NCI-H460 (cell line): ENCODE measurements around the gene LIPC. TPM values are rescaled to one million over a fixed set of nuclear protein-coding genes. Genes with fewer than 3 reads are reported as not detected.

Experiments used
- DNase-seq: peaks from one replicate; pipeline ENCODE4 v3.0.0-alpha.2; 2016; ENCODE audit warnings: low read depth; ENCODE audit errors: extremely low read depth
- total RNA-seq: library from RNA; depleted of rRNA; stranded (reverse); fragments of >200 nt; shearing (Covaris generic); gene quantifications from 2 replicates; pipeline ENCODE4 v1.2.3, GENCODE V29; 2014

The LIPC gene
- total RNA-seq, 1 experiment from 2014 or later, result not detected

DNA sequence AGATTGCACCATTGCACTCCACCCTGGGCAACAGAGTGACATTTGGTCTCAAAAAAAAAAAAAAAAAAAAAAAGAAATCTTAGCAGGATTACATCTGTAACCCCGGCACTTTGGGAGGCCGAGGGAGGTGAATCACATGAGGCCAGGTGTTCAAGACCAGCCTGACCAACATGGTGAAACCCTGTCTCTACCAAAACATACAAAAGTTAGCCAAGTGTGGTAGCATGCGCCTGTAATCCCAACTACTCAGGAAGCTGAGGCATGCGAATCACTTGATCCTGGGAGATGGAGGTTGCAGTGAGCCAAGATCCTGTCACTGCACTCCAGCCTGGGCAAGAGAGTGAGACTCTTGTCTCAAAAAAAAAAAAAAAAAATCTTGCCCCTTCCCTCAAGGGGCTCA, 40.4 kb downstream of the LIPC start:
- DNase-seq, result no peak

DNA sequence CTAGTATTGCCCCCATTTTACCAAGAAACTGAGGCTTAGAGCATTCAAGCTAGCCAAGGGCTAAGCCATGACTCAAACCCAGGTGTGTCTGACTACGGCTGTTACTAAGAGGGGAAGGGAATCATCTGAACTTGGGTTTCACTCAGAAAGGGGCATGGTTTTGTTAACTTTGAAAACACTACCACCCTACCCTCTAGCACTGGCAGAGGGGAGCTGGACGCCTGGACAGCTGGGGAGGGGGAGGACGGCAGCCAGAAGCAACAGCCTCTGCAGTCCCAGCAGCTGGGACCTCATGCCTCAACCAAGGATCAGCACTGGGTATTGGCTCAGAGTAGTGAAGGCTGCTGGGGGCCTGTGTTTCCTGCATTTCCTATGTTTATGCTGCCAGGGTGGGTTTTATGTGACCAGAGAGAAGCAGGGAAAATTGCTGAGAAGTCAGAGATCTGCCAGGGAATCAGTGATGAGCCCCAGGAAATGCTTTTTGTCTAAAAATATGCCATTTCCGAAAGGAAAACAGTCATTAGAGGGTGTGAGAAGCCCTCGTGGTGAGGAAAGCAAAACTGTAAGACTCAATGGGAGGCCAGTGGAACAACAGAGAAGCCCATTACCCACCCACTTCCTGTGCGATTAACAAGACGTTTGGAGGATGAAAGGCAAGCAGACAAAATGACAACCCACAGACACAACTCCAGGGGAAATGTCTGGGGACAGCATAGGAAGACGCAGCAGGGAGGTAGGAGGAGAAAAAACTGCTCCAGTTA, 41.2 kb downstream of the LIPC start:
- no peak for DNase-seq

DNA sequence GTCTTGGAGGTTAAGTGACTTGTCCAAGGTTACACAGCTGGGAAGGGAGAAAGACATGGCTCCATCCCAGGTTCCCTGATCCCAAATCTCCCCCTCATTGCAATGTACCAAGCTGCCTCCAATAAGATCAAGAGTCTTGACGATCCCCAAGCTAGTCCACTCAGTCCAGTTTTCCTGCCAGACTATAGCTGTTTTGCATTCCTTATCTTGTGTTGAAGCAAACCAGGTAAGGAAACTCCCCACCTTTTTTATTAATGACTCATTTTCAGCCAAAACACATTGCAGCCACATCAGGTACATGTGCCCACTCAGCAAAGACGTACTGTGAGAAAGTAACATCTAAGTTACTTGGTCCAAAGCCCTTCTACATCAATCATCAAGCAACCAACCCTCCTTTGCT, 41.9 kb downstream of the LIPC start:
- DNase-seq, result no peak

DNA sequence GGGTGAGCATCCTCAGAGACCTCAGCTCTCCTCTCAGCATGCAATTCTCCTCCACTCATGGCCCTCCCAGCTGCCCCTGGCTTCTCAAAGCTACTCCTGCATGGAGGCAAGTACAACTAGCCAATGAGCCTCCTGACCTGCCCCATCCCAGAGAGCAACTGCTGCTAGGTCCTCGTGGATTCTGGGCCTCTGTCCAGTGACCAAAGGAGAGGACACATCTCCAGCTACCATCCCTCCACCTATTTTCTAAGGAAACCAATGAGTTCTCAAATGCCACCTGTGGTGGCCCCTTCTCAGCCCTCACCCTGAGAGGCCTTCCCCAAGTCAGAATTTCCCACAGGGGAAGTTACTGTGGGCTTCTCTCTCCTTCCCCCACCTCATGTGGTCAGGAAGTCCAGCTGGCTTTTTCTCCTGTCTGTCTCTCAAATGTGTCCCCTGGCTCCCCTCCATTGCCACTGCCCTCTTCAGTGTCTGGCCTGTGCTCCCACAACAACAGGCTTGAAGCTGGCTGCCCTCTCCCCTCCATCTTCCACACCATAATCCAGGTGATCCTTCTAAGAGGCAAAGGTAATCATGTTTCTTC, 43.0 kb downstream of the LIPC start:
- DNase-seq, result no peak

DNA sequence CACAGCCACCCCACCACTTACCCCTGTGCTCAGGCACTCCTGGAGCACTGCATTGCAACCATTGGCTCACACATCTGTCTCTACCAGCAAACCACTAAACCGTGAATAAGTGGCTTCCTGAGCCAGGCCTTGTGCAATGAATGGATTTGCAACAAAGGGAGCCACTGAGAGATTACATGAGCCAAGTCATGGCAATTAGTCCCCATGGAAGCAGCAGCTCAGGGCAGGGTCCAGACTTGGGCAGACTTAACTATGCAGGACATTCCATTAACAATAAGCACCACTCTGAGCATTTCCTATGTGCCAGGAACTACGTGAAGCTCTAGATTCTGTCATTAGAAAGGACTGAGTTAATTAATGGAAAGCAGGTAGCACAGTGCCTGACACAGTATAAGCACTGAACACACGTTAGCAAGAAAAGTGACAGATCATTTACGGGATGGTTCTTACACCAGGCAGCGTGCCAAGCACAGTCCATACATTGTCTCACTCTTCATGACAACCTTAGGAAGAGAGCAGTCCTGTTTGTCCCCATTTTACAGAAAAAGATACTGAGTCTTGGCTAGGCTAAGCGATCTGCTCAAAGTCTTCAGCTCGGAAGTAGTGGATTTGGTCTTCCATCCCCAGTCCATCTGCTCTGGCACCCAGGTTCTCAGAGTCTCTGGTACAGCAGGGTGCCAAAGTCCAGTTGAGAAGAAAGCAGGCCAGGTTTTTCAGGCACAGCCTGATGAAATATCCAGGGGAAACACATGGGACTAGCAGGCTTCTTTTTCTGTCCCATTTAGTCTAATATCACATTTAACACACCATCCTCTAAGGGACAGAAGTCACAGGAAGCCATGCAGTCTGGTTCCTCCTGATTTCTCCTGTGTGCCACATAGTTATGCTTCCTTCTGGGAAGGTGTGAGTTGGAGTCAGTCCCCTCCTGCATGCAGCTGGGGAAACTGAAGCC, 44.1 kb downstream of the LIPC start:
- DNase-seq, result no peak

DNA sequence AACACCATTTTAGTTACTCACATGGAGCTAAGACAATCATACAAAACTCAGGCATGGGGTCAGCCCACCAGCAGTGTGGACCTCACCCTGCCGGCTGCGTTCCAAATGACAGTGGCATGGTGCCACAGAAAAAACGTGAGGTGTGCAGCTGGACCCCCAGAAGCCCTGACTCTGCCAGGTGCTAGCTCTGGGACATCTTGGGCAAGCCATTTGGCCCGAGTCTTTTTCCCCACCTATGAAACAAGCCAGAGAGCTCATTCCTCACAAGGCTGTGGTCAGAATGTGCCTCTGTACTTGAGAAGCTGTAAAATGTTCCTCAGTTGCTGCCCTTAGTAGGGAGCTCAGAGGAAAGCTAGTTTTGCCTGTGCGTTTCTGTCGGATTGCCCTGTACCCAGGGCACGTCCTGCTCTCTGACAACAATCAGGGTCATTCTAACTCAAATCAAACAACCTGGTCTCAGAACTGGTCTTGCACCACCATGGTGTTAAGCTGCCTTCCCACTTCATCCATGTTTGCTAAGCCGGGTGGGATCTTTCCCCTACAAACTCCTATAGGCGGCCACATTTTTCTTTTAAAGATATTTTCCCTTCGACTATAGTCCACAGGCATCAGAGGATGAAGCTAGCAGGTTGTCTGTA, 44.9 kb downstream of the LIPC start:
- DNase-seq, result no peak

DNA sequence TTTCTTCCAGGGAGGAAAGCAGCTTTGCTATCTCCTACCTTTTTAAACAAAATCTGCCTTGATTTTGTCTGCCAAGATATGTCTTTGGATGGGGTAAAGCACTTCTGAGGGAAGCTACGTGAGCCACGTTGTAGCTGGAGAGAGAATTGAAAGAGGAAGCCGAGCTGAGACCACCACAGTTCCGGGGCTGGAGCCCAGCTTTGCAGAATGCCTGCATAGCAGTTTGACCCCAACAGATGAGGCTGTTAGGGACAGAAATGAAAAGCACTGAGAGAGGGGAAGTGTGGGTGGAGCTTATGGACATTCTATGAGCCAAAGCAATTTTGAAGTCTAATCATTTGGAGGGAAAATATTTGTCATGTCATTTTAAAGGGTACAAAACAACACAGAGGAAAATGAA, 45.4 kb downstream of the LIPC start:
- no peak for DNase-seq

DNA sequence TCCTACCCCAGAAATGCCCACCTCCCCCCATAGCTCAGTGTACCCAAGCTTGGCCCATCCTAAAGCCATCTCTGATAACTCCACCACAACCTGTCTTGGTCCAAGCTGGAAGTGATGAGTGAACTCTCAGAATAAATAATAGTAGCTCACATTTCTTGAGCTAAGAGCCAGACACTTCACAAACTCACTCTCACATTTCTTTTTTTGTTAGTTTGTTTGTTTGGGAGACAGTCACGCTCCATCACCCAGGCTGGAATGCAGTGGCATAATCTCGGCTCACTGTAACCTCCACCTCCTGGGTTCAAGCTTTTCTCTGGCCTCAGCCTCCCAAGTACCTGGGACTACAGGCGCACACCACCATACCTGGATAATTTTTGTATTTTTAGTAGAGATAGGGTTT, 46.2 kb downstream of the LIPC start:
- DNase-seq, result no peak

DNA sequence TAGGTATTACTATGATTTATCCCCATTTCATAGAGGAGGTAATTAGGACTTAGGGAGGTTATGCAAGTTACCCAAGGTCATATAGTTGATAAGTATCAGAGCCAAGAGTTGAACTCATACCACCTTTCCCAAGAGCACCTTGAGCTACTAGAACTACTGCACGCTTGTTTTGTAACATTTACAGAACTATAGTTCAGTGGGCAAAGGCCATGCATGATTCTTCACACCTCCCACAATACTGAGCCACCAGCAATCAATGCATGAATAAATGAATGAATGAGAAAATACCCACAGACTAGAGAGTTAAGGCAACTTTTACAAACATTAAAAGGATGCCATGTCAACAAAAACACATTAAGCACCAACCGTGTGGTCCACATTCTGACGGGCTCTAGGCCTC, 46.8 kb downstream of the LIPC start:
- DNase-seq, result no peak

DNA sequence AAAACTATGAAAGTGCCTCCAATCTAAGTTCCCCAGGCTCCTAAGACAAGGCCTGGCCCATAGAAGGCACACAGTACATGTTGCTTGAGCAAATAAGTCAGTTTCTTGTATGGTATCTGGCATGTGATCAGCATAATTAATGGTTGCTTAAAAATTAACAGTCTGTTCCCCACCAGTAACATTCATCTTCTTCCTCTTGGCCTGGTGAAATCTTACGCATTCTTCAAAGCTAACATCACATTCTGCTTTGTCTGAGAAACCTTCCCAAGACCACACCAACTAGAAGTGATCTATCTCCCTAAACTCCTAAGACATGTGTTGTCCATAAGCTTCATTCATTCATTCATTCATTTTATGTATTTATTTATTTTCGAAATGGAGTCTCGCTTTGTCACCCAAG, 48.1 kb downstream of the LIPC start:
- DNase-seq, result no peak

DNA sequence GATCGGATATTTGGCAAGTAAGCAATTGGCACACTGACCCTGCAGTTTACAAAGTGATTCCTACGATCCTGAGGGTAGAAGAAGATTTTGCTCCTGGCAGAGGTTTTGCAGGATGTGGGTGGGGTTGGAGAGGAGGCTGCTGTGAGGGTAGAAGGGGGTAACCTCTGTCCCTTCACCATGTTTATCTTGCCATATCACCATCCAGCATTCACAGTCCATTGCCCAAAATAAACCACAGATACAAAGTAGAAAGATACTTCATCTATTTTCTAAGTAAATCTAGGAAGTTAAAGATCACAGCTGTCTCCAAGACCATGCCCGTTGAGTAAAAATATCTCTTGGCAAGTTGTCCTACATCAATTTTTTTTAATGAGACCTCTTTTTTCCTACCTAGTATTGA, 51.6 kb downstream of the LIPC start:
- no peak for DNase-seq

DNA sequence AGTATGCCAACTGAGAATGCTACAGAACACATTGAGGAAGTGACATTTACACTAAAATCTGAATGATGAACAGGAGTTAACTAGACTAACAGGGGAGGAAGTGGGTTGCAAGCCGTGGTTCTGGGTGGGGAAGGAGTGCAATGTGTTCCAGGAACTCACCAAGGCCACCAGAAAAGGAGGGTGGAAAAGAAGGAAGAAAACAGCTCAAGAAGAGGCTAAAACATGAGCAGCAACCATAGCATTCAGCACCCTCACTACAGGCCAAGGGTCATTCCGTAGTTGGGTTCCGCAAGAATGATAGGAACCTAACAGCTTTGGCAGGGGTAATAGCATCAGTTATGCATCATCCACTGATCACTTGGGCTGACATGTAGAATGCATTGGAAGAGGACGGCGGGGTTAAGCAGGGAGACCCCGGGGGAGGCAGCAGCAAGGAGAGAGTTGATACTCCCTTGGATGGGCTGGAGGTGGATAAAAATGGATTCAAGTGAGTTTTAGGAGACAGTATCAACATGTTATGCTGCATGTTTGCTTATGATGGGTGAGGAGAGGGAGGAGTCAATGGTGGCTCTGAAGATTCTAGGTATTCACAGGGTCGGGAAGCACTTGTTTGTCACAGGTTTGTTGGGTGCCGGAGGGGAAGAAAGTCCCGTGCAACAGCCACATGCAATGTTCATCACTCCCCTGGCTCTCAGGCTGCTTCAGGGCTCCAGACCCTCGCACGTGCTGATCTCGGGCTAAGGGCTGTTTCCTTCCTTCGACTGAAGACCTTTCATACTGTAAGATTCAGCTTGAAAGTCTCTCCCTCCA, 53.2 kb downstream of the LIPC start:
- no peak for DNase-seq

DNA sequence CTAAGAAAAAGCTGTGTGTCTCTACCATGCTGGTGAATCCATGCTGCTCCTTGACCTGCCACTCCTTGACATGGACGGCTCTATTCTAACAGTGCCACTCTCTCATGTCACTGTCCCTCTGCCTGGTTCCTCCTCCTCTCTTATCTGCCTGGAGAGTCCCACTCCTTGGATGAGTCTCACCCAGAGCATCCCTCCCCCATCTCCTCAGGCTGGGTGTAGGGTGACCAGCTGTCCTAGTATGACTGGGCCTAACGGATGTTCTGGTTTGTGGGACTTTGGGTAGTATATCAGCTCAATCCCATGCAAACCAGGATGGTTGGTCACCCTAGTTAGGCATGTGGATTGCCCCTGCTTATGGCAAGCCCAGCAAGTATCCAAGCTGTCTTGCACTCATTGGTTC, 54.3 kb downstream of the LIPC start:
- DNase-seq, result no peak

DNA sequence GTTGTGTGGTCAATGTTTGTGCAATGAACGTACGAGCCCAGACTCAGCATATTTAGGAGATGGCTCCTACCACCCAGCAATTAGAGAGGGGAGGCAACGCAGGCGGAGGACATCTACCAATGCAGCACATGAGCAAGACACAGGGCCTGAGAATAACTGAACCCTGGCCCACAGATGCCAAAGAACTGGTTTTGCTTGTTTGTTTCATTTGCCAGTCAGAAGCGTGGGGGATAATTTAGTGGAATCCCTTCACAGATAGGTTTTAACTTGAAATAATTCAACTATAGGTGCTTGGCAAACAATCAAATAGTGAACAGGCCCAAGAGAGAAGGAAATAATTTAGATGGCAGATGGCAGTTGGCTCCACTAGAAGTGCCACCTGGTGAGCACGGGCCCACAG, 54.8 kb downstream of the LIPC start:
- no peak for DNase-seq

DNA sequence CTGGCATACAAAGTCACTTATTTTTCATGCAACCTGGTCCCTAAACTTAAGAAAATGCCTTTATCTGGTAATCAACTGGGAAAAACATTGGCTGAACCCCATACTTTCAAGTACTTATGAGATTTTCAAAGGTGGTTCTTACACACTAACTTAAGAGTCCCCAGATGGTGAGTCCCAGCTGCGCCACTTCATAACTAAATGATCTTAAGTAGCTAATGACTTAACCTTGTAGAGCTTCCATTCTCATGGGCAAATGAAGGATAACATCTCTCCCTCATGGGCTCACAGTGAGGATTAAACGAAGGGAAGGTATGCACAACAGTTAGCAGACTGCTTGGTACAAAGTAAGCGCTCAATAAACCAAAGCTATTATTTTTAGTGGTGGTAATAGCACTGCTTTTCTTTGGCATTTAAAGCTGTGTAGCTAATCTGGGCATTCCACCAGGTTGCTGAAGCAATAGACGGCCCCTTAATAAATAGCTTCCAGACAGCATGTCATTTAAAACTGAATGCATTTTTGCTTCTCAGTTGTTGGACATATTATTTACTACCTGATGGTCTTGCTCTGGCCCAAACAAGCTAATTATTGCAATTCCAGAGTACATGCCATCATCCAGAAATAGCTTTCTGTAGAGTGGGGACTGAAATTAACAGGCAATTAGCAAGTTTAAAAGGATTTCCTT, 55.4 kb downstream of the LIPC start:
- no peak for DNase-seq

DNA sequence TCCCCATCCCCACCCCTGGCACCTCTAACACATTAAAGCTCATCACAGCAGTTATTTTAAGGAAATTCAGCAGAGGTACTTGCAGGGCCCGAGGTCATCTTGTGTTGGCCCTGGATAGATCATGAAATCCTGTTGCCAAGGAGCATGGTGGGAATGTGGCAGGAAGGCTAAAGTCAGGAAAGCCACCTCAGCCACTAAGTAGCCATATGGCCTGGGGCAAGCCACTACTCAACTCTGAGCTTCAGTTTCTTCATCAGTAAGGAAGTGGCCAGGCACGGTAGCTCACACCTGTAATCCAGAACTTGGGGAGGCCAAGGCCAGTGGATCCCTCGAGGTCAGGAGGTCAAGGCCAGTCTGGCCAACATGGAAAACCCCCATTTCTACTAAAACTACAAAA, 55.9 kb downstream of the LIPC start:
- no peak for DNase-seq

DNA sequence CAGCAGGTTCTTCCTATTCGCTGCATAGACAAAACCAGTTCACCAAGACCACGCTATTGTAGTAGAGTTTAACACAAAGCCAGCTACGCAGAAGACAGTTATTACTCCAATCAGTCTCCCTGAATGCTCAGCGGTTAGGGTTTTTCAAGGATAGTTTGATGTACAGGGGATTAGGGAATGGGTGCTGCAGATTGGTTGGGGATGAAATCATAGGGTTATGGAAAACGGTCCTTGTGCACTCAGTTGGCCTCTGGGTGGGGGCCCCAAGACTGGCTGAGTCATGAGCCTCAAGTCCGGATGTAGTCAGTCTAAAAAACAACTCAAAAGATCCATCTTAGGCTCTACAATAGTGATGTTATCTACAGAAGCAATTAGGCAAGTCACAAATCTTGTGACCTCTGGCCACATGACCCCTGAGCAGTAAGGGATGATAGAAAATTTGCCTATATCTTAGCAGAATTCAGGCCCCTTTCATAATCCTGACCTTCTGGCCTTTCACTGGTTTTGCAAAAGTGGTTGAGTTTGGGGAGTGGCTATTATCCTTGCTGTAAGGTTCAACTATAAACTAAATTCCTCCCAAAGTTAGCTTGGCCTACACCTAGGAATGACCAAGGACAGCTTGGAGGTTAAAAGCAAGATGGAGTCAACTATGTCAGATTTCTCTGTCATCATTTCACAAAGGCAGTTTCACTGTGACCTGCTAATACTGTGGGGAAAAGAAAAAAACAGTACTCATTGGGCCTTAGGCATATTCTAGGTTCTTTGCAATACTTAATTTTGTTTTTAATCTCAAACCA, 57.7 kb downstream of the LIPC start:
- no peak for DNase-seq

DNA sequence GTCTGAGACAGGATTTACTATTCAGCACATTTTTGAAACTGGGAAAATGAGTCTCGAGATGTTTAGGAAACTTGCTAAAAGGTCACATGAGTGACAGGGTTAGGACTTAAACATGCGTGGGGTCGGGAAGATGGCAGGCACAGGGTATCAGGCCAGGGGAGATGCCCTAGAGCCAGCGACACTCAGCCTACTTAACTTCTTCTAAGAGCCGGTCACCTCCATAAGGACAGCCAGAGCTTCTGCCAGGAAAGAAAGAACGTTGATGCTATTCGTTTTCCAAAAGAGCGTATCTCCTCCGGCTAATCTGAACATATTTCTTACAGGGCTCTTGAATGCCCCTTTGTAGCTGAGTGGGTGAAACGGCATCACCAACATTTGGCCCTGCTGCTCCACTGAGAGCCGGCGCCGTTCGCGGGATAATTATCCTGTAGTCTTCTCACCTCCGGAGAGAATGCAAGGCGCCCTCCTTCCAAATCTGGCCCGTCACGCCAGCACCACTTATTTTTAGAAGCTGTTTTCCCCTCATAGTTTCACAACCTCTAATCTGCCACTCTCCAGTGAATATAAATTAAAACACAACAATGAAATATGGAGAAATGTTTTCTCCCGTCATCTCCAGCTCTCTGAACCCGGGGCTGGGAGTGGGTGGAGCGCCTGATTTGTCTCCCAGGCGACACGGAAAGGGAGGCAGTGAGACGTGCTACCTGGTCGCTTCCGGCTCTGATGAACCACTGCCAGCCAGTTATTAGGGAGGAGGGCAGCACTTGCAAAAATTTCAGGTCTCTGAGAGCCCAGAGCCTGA, 58.5 kb downstream of the LIPC start:
- no peak for DNase-seq
